ENCODE data around the gene EXOC6B. TPM values are rescaled to one million over a fixed set of nuclear protein-coding genes. Genes with fewer than 3 reads are reported as not detected.

EXOC6B gene
- total and polyA plus RNA-seq, 2 of the 8 experiments (the other 6 are each of a cell fraction or from before 2014, with no cell fraction given), result 13.5 to 33.0 TPM

- H3K79me2 ChIP-seq (ENCODE audit: control insufficient read depth in 1 of 2, insufficient read depth in 2 of 2, low read length in 2 of 2), result no peaks in the 10 kb centered on the region
- H4K8ac ChIP-seq (ENCODE audit: extremely low read depth, insufficient read depth, low read length), result no peak overlapping the region
- ChIA-PET POLR2A (ENCODE audit: partially characterized antibody) (no interaction called here), CTCF (ENCODE audit: partially characterized antibody) (no interaction called here)
- no peak overlapping the region for H3K14ac ChIP-seq (ENCODE audit: insufficient read length)
- no peak overlapping the region for H2BK12ac ChIP-seq (ENCODE audit: low read depth, low read length)
- no peak overlapping the region for H3K23ac ChIP-seq (ENCODE audit: insufficient read length)
- H2BK120ac ChIP-seq (replicated peaks; ENCODE audit: low read depth, low read length), result no peak overlapping the region
- H3K56ac ChIP-seq (replicated peaks; ENCODE audit: insufficient read length, low read depth, low read length), result no peak overlapping the region
- H3K4me3 ChIP-seq (ENCODE audit: extremely low read depth in 1 of 4, insufficient read depth in 2 of 4, low read depth in 3 of 4, low read length in 4 of 4), result no peak overlapping the region
- no peak overlapping the region for H2AFZ ChIP-seq (ENCODE audit: low read length)
- no peak overlapping the region for H2BK15ac ChIP-seq (ENCODE audit: low read length)
- no peak overlapping the region for H3K4me2 ChIP-seq (ENCODE audit: insufficient read depth in 1 of 2, low read depth in 2 of 2, low read length in 2 of 2)
- H3K36me3 ChIP-seq (ENCODE audit: control insufficient read depth in 2 of 4, insufficient read depth in 4 of 4, low read length in 3 of 4), result no peaks in the 10 kb centered on the region
- no peak overlapping the region for H2BK20ac ChIP-seq (ENCODE audit: low read length)
- H3K18ac ChIP-seq (ENCODE audit: extremely low read depth, low read length), result no peak overlapping the region
- no peaks in the 10 kb centered on the region for H4K20me1 ChIP-seq (replicated peaks in 1 of 2; ENCODE audit: control insufficient read depth in 1 of 2, insufficient read depth in 2 of 2, low read length in 2 of 2)
- no peak overlapping the region for H4K91ac ChIP-seq (replicated peaks; ENCODE audit: insufficient read length, low read length)
- H3K9me3 ChIP-seq (ENCODE audit: insufficient read depth in 2 of 2, low read depth in 1 of 2, low read length in 1 of 2), result no peaks in the 10 kb centered on the region
- no peak overlapping the region for H3K27ac ChIP-seq (ENCODE audit: low read depth, low read length)
- no peaks in the 10 kb centered on the region for H3K27me3 ChIP-seq (replicated peaks in 1 of 4; ENCODE audit: control insufficient read depth in 3 of 4, extremely low read depth in 1 of 4, insufficient read depth in 3 of 4, low read length in 3 of 4)
- DNase-seq (ENCODE audit: low read depth in 1 of 2, low spot score in 2 of 2), result no peak
- H4K5ac ChIP-seq (ENCODE audit: insufficient read length, low read depth, low read length), result no peak overlapping the region
- no peak overlapping the region for H2BK5ac ChIP-seq (ENCODE audit: low read depth, low read length)
- WGBS, 2 experiments (ENCODE audit: extremely low coverage in 1 of 2, insufficient coverage in 1 of 2, insufficient read length in 1 of 2, insufficient replicate concordance in 2 of 2, low coverage in 1 of 2, low lambda C conversion rate in 2 of 2, missing lambda C conversion rate in 1 of 2), result 84% methylated on average over 3 of the region's 3 CpGs; no CpG with 5 or more reads in 1 of the 2 experiments
- no peaks in the 10 kb centered on the region for H3K4me1 ChIP-seq (replicated peaks in 1 of 4; ENCODE audit: control insufficient read depth in 3 of 4, insufficient read depth in 4 of 4, low read length in 3 of 4)
- H3K23me2 ChIP-seq (ENCODE audit: low read depth, low read length), result no peaks in the 10 kb centered on the region
- no peak overlapping the region for H3K4ac ChIP-seq (replicated peaks; ENCODE audit: insufficient read length, low read depth, low read length)
- no peak for FAIRE-seq
- H3K79me1 ChIP-seq (ENCODE audit: low read depth, low read length), result no peaks in the 10 kb centered on the region
- no peak overlapping the region for H2AK5ac ChIP-seq (ENCODE audit: low read depth, low read length)
- H3K9ac ChIP-seq (replicated peaks in 1 of 4; ENCODE audit: extremely low read depth in 1 of 4, low read depth in 3 of 4, low read length in 3 of 4), result no peak overlapping the region
- TF ChIP-seq ZNF274 (IDR thresholded peaks at IDR 0.05; ENCODE audit: borderline replicate concordance, extremely low read depth, low read length) (no peak), SP4 (IDR thresholded peaks at IDR 0.05; ENCODE audit: low read length) (no peak), RAD21 (IDR thresholded peaks at IDR 0.05 in 1 of 2, conservative IDR thresholded peaks at IDR 0.05 in 1 of 2; ENCODE audit: low read depth in 2 of 2, low read length in 2 of 2) (no peak)
Observed at GRCh38 chr2:72515696-72516095, 310.1 kb downstream of the EXOC6B start.
